ENCODE measurements around the gene LRP1-AS. TPM values are rescaled to one million over a fixed set of nuclear protein-coding genes. Genes with fewer than 3 reads are reported as not detected.

The LRP1-AS gene
- polyA plus RNA-seq (not detected in 3 replicates), polyA minus RNA-seq (not detected in 3 replicates)
- not detected for polyA plus RNA-seq (2011; ENCODE audit: low read depth)
- polyA plus RNA-seq (2011; cell fraction: cytosol; rRNA removed): not detected in 2 replicates
- not detected in 2 replicates for polyA plus RNA-seq (2011; cell fraction: nucleus; rRNA removed)
- polyA plus RNA-seq (2012; ENCODE audit: low replicate concordance): not detected in 2 replicates
- not detected for polyA minus RNA-seq (2011; cell fraction: cytosol; rRNA and poly(A)+ RNA removed)
- not detected in 2 replicates for polyA minus RNA-seq (2011; cell fraction: nucleus; rRNA and poly(A)+ RNA removed)

DNA sequence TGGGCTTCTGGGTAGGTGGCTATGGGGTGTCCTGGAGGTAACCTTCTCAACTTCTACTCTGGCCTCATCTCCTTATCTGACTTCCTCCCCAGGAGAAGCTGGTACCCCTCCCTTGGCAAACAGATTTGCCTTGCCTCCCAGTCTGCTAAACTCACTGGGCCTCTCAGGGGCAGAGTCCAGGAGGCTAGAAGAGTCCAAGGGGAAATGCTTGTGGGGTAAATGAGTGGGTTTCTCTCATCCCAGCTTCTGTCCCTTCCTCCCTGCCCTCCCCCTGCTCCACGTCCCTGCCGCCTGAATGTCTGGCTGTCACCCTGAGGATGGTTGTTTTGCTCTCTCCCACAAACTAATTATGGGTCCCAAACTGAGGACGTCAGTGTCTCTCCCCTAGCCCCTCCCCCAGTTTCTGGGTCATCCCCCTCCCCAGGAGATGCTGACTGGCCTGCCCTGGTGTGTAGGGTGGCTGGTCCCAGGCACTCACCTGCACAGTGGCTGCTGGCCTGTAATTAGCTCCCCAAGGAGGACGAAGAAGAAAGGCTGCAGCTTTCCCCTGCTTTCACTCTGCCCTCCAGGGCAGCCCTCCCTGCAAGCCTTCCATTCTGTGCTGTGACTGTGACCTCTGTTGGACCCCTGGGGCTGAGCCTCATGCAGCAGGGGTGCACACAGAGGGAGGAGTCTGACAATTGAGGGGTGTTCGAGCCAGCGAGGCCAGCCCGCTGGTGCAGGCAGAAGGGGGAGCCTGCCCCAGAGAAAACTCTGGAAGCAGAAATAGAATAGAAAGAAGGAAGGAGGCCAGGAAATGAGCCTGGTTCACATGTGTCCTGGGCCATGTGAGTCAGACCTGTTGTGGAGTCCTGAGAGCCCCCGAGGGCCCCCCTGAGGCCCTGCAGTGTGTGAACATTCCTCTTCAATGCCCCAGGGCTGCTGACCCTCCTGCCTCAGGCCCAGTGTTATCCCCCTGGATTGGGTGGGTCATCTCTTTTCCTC, at the start of gene LRP1-AS:
LRP1-AS (minus strand) TSS at position 659 of the 984 bp plus-strand sequence.
- Histone ChIP-seq H3K79me2 (ENCODE audit: control insufficient read depth, insufficient read depth, low read length) (no peaks in the 10 kb centered on the region), H3K9me3 (ENCODE audit: control insufficient read depth, low read depth, low read length) (no peaks in the 10 kb centered on the region), H3K9ac (ENCODE audit: control insufficient read depth, extremely low read depth, insufficient read depth, low read length) (no peak within 1 kb of the TSS), H4K20me1 (ENCODE audit: control insufficient read depth, extremely low read depth, insufficient read depth, low read length) (no peaks in the 10 kb centered on the region), H2AFZ (ENCODE audit: control insufficient read depth, low read length) (no peak within 1 kb of the TSS), H3K4me3 (ENCODE audit: control insufficient read depth in 2 of 3, extremely low read depth in 1 of 3, insufficient read depth in 2 of 3, low read depth in 1 of 3, low read length in 3 of 3) (no peak within 1 kb of the TSS), H3K27me3 (ENCODE audit: control insufficient read depth, extremely low read depth, insufficient read depth, low read length) (no peaks in the 10 kb centered on the region), H3K36me3 (ENCODE audit: control insufficient read depth in 2 of 2, extremely low read depth in 1 of 2, insufficient read depth in 2 of 2, low read length in 2 of 2) (peaks cover 0 to 27% of the 10 kb centered on the region in 2 experiments), H3K4me1 (ENCODE audit: control insufficient read depth, extremely low read depth, insufficient read depth, low read length) (peaks cover 9% of the 10 kb centered on the region), H3K27ac (ENCODE audit: control insufficient read depth, insufficient read depth, low read length) (no peak within 1 kb of the TSS), H3K4me2 (ENCODE audit: control insufficient read depth, extremely low read depth, insufficient read depth, low read depth, low read length) (no peak within 1 kb of the TSS), H3K9me1 (ENCODE audit: control insufficient read depth, extremely low read depth, insufficient read depth, low read length) (no peaks in the 10 kb centered on the region)
- TF ChIP-seq CTCF (optimal IDR thresholded peaks at IDR 0.05 in 1 of 3, IDR thresholded peaks at IDR 0.05 in 1 of 3, conservative IDR thresholded peaks at IDR 0.05 in 1 of 3; ENCODE audit: extremely low read depth in 1 of 3, insufficient read depth in 2 of 3, low read length in 3 of 3): no peak
- TF ChIP-seq EZH2 (IDR thresholded peaks at IDR 0.05; ENCODE audit: low read length): no peak
- dilution Hi-C loops (cut with MboI; ENCODE audit: extremely low pct_ligation_motif_present, low sequenced_read_pairs): no loop called here
- FAIRE-seq (no peak), DNase-seq (ENCODE audit: low read depth, low spot score) (no peak)

GRCh38 chr12:57196956-57197355, 49.5 kb upstream of the LRP1-AS start:
- TF ChIP-seq CTCF (optimal IDR thresholded peaks at IDR 0.05 in 1 of 3, IDR thresholded peaks at IDR 0.05 in 1 of 3, conservative IDR thresholded peaks at IDR 0.05 in 1 of 3; ENCODE audit: extremely low read depth in 1 of 3, insufficient read depth in 2 of 3, low read length in 3 of 3) (no peak), EZH2 (IDR thresholded peaks at IDR 0.05; ENCODE audit: low read length) (no peak)
- Histone ChIP-seq H3K79me2 (ENCODE audit: control insufficient read depth, insufficient read depth, low read length) (no peaks in the 10 kb centered on the region), H3K4me2 (ENCODE audit: control insufficient read depth, extremely low read depth, insufficient read depth, low read depth, low read length) (no peak overlapping the region), H3K9ac (ENCODE audit: control insufficient read depth, extremely low read depth, insufficient read depth, low read length) (no peak overlapping the region), H3K27ac (ENCODE audit: control insufficient read depth, insufficient read depth, low read length) (no peak overlapping the region), H3K4me1 (ENCODE audit: control insufficient read depth, extremely low read depth, insufficient read depth, low read length) (no peaks in the 10 kb centered on the region), H2AFZ (ENCODE audit: control insufficient read depth, low read length) (no peak overlapping the region), H3K9me1 (ENCODE audit: control insufficient read depth, extremely low read depth, insufficient read depth, low read length) (no peaks in the 10 kb centered on the region), H3K27me3 (ENCODE audit: control insufficient read depth, extremely low read depth, insufficient read depth, low read length) (no peaks in the 10 kb centered on the region), H3K36me3 (ENCODE audit: control insufficient read depth in 2 of 2, extremely low read depth in 1 of 2, insufficient read depth in 2 of 2, low read length in 2 of 2) (peaks cover 0 to 44% of the 10 kb centered on the region in 2 experiments), H4K20me1 (ENCODE audit: control insufficient read depth, extremely low read depth, insufficient read depth, low read length) (no peaks in the 10 kb centered on the region), H3K9me3 (ENCODE audit: control insufficient read depth, low read depth, low read length) (no peaks in the 10 kb centered on the region), H3K4me3 (ENCODE audit: control insufficient read depth in 2 of 3, extremely low read depth in 1 of 3, insufficient read depth in 2 of 3, low read depth in 1 of 3, low read length in 3 of 3) (no peak overlapping the region)
- DNase-seq (ENCODE audit: low read depth, low spot score) (no peak), FAIRE-seq (no peak)
- dilution Hi-C loops (cut with MboI; ENCODE audit: extremely low pct_ligation_motif_present, low sequenced_read_pairs): no loop called here

All from keratinocyte (primary cell).